Stimulated activated CD8-positive, alpha-beta memory T cell treated with anti-CD3 and anti-CD28 coated beads, Interleukin-4, amount 100 ng/mL, for 48 hours (primary cell): ENCODE measurements around the gene PARD3.
"Not testable (repeated sequence)": the region's sequence is repeated elsewhere in the genome, so short reads cannot be mapped to it uniquely, and the experiment has no call there.

Experiments used
- DNase-seq: peaks from one replicate; pipeline ENCODE4 v3.0.0-alpha.2; 2020

PARD3 gene

DNA sequence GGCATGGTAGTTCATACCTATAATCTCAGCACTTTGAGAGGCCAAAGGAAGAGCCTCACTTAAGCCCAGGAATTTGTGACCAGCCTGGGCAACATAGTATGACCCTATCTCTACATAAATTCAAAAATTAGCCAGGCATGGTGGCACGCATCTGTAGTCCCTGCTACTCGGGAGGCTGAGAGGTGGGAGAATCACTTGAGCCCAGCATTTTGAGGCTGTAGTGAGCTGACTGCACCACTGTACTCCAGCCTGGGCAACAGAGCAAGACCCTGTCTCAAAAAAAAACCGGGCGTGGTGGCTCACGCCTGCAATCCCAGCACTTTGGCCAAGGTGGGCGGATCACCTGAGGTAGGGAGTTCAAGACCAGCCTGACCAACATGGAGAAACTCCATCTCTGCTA is 19.8 kb downstream of the PARD3 start:
- DNase-seq, result no peak

- no peak for DNase-seq
Measured at GRCh38 chr10:34794835-34795234, 20.3 kb downstream of the PARD3 start.

- not testable (repeated sequence) for DNase-seq
Measured at GRCh38 chr10:34793581-34793980, 21.5 kb downstream of the PARD3 start.

DNA sequence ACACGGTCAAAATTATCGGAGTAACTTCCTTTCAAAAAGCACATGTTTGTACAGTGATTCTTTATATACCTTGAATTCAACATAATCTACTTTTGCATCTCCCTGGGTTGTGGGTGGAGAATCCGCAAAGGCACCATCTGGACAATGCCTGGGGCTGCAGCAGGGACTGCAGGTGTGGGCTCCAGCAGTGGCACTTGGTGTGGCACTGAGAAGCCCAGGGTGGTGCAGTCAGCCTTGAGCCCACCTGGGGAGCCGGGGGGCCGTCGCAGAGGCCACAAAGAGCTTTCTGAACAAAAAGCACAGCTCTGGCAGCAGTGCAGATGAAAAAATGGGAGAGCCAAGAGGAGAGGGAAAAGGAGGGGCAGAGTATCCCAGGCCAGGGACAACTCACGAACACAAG is 22.2 kb downstream of the PARD3 start:
- DNase-seq, result no peak

- no peak for DNase-seq
Measured at GRCh38 chr10:34791947-34792346, 23.1 kb downstream of the PARD3 start.

- no peak for DNase-seq
Measured at GRCh38 chr10:34791228-34791627, 23.9 kb downstream of the PARD3 start.

- DNase-seq, result no peak
Measured at GRCh38 chr10:34789966-34790506, 25.1 kb downstream of the PARD3 start.

DNA sequence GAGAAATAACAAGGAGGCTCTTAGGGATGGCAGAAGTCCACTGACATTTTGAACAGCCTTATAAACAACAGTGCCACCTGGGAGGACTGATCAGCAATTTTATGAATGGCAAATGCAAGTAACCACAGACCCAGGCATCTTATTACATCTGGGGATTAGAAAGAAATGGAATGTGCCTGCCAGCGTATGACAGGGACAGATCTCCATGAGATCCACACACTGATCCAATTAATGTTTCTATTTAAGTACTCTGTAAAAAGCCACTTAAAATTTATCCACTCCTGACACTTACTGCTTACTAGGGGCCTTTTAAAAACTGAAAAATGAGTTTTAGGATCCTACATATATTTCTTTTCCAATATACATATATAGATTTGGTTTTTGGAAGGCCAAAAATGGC is 28.6 kb downstream of the PARD3 start:
- DNase-seq, result no peak

DNA sequence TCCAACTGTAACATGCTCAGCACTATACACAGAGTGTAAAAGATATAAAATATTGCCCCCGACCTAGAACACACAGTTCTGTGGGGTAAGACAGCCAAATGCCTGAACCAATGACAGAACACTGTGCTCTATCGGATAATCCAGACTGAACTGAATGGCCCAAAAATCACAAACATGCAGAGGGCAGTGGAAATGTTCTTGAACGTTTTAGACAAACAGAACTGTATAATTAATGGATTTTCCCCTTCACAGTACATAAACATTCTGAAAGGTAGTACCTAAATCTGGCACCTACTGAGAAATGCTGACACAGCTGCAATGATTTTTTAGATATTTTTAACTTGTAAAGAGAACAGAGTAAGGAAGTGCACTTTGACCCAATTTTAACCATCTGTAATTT is 33.4 kb downstream of the PARD3 start:
- DNase-seq, result no peak

DNA sequence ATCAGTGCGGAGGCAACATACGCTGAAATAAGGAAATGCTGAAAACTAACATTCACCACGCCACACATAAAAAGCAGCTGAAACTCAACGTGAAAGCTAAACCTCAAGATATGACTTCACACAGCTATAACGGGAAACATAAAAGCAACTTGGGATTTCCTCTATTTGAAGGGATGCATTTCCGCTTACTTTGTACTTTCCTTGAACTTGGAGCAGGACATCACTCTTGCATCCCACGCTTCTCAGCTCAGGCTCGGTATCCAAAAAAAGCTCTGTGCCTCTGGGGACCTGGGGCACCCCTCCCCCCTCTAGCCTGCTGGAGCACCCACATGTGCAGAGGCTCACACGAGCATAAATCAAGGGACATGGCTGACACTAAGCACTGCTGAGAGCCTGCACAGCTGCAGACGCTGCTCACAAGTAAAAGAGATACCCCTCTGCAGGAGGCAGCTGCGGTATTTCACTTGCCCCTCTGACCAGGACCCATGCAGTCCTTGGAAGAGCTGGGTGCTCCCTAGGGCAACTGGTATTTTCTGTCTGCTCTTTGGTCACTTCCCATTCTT is 34.2 kb downstream of the PARD3 start:
- no peak for DNase-seq

DNA sequence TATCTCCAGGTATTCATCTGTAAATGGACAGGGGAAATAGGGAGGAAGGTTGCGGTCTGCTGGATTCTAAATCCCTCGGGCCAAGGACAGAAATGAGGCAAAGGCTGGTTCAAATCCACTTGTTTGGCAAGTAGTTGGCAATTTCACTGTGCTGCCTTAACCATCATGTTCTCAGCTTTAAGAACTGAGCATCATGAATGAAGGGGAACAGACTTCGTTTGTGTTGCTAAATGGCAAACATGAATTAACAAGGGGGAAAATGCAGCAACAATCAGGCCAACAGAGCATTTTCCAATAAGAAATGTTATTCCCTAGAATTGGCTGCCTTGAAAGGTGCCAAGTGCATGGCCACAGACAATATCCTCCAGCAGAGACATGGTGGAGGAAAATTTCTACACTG is 36.9 kb downstream of the PARD3 start:
- DNase-seq, result no peak

DNA sequence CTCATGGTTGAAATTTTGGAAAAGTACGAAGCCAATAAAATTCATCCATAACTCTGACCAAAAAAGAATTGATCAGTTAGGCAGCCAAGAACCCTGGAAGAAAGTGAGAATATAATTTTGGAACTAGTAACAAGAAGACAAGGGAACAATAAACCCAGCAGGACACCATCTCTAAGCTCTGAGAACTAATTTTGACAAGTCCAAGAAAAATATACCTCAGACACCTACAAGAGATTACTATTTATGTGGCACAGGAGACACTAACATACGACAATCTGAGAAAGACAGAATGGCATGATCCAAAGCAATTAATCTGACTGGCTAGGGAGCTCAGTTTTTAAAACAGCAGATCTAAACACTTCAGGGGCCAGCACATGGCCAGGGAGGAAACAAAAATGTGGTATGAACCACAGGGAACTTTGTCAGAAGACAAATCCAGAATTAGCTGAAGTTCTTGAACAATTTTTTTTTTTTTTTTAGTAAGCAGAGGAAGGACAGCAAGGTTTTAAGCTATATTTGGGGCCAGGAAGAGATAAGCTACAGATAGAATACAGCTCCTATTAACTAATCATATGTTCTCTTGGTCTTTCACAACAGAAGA is 38.9 kb downstream of the PARD3 start:
- no peak for DNase-seq

- DNase-seq, result no peak
Measured at GRCh38 chr10:34775044-34775637, 40.0 kb downstream of the PARD3 start.

- DNase-seq, result no peak
Measured at GRCh38 chr10:34773636-34774630, 41.2 kb downstream of the PARD3 start.

DNA sequence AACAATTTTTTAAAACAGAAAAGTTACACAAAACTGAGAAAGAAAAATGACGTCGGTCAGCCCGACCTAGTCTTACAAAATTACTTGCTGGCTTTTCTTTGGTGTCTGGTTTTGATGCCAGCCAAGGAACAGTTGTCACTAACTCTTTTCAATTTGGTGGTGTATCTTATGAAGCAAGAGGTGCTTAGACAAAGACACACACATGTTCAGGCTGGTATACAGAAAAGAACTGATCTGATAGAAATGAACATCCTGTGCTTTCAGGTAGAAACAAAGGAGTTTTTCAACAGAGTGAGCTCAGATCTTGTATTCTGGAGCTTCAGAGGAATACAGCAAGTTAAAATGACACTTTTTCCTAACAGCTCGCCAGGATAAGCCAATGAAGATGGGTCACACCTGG is 43.6 kb downstream of the PARD3 start:
- no peak for DNase-seq

DNA sequence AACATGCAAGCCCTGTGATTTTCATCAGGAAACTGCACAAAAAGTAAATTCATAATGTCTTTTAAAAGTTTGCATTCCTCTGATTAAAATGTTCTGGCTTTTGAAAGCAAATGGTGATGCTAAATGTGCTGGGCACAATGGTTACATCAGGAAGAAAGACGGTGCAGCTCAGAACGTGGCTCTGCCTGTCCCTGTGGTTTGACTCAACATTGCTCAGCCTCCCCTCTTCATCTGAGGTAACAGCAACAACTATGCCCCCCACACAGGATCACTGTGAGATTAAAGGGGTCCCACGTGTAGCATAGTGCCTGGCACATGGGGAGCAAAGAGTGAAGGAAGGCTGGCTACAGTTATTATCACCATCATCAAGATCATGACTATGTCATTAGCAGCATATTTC is 44.0 kb downstream of the PARD3 start:
- no peak for DNase-seq

- no peak for DNase-seq
Measured at GRCh38 chr10:34769899-34770298, 45.2 kb downstream of the PARD3 start.

DNA sequence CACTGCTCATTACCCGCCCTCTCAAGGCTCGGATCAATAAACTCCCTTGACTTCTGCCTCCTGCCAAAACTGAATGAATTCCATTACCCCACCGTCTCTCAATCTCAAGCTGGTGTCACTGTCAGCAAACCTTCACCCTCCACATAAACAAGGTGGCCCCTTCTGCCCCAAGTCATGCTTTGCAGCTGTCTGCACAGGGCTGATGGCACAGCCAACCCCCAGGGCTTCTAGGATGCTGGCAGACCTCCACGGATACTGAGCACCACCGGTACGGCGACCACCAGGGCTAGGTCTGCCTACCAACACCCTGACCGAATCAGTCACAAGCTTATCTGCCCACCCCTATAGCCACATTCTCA is 46.1 kb downstream of the PARD3 start:
- DNase-seq, result no peak

DNA sequence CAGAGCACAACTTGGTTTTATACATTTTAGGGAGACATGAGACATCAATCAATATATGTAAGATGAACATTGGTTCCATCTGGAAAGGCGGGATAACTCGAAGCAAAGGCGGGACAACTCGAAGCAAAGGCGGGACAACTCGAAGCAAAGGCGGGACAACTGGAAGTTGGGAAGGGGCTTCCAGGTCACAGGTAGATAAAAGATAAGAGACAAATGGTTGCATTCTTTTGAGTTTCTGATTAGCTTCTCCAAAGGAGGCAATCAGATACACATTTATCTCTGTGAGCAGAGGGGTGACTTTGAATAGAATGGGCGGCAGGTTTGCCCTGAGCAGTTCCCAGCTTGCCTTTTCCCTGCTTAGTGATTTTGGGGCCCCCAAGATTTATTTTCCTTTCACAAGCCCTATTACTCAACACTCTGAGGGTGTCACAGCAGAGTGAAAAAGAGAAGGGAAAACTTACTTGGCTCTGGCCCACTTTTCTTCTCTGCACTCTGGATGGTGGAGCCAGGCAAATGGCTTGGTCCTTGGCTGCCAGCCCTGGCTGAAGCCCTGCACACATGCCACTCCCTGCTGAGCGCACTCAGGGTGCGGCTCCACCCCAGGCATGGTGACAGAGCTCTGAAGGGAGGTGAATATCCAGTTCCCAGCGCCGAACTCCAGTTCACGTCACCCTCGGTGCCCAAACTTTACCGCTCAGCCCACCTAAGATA is 46.7 kb downstream of the PARD3 start:
- DNase-seq, result no peak

- DNase-seq, result no peak
Measured at GRCh38 chr10:34766811-34767494, 48.1 kb downstream of the PARD3 start.

DNA sequence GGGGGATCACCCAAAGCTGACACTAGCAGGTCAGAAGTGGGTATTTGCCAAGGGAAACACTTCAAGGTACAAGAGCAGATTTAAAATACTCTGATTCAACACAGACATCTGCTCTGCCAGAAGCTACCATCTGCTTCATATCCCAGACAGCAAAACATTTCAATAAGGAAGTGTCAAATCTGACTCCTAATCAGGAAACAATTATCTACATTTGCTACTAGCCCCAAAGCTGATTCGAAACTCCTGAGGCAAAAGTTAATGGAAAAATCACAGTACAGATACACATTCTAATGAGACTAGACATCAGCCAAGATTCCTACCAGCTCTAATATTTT is 48.9 kb downstream of the PARD3 start:
- DNase-seq, result no peak

DNA sequence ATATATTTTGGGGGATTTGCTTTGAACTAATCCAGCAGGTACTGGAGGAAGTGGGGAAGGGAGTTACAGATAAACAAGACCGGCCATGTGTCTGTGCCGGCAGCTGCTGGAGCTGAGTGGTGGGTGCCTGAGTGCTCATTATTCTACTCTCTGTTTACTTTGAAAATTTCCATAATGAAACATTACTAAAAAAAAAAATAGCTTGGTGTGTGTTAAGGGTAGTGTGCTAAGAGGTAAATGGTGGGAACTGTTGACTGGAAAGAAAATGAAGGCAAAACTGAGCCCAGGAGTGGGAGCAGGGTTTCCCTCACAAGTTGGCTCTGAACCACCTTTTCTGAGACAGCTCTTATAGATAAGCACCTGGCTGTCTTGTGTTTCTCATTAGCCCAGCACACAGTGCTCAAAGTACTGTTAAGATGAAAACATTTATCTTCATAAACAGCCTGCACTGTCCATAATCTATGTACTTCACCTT is 50.6 kb downstream of the PARD3 start:
- DNase-seq, result no peak
